T-helper 1 cell treated with Interleukin-12 subunit alpha and Interleukin-12 subunit beta and Interleukin-4 antibody, amounts not matched to agents 30 ng/mL and 1 ng/mL, for 36 hours (primary cell): Measurements from ENCODE around the gene SNF8. TPM values are rescaled to one million over a fixed set of nuclear protein-coding genes. Genes with fewer than 3 reads are reported as not detected.

Experiments used
- intact Hi-C: fragments of 100-400 bp; cut with micrococcal nuclease; formaldehyde crosslinking; loops from one replicate; pipeline ENCODE4 v1.15.1; 2024
- total RNA-seq: library from RNA; stranded (reverse); gene quantifications from 2 replicates; pipeline ENCODE4 v1.2.3, GENCODE V29; 2022

SNF8 gene
- 140 and 147 TPM in 2 replicates for total RNA-seq

- intact Hi-C loops, result loop anchor here (1.0 to 10.0 kb wide), 5 partner anchors 35 to 840 kb away; partner anchors contain the start of genes ATP5MC1, CBX1 and SNX11
These were observed at the start of gene SNF8 for GRCh38 chr17:48944515-48945260. Gene SNF8 (minus strand): TSS chr17:48944842. CDS start chr17:48944734, 108 bp downstream.

GRCh38 chr17:48993951-48994350 is 49.3 kb upstream of the SNF8 start:
- intact Hi-C loops, result no loop called here

- intact Hi-C loops, result no loop called here
These were observed 48.7 kb upstream of the SNF8 start for GRCh38 chr17:48993305-48993704.

GRCh38 chr17:48992444-48992843 is 47.8 kb upstream of the SNF8 start:
- intact Hi-C loops, result no loop called here

- intact Hi-C loops, result no loop called here
These were observed 46.3 kb upstream of the SNF8 start for GRCh38 chr17:48990882-48991357.

- intact Hi-C loops, result no loop called here
These were observed 44.5 kb upstream of the SNF8 start for GRCh38 chr17:48989100-48989499.

- intact Hi-C loops, result no loop called here
These were observed 41.0 kb upstream of the SNF8 start for GRCh38 chr17:48985436-48986245.

- intact Hi-C loops, result no loop called here
These were observed 37.4 kb upstream of the SNF8 start for GRCh38 chr17:48981927-48982539.

GRCh38 chr17:48973806-48974205 is 29.2 kb upstream of the SNF8 start:
- intact Hi-C loops, result no loop called here

GRCh38 chr17:48972749-48973097 is 28.1 kb upstream of the SNF8 start:
- intact Hi-C loops, result no loop called here

GRCh38 chr17:48970865-48971687 is 26.4 kb upstream of the SNF8 start:
- intact Hi-C loops, result no loop called here

- intact Hi-C loops, result no loop called here
These were observed 25.6 kb upstream of the SNF8 start for GRCh38 chr17:48970224-48970623.

GRCh38 chr17:48961516-48962233 is 17.0 kb upstream of the SNF8 start:
- intact Hi-C loops, result no loop called here

- intact Hi-C loops, result no loop called here
These were observed 16.3 kb upstream of the SNF8 start for GRCh38 chr17:48960834-48961515.

- intact Hi-C loops, result no loop called here
These were observed 9.7 kb upstream of the SNF8 start for GRCh38 chr17:48954300-48954755.

- intact Hi-C loops, result no loop called here
These were observed 8.3 kb upstream of the SNF8 start for GRCh38 chr17:48952904-48953303.

- intact Hi-C loops, result no loop called here
These were observed 6.9 kb upstream of the SNF8 start for GRCh38 chr17:48951572-48951971.

- intact Hi-C loops, result loop anchor here (2.0 to 10.0 kb wide), 2 partner anchors 248 to 840 kb away; partner anchors contain the start of genes CBX1 and SNX11
These were observed 614 bp upstream of the SNF8 start for GRCh38 chr17:48945261-48945651.

- intact Hi-C loops, result no loop called here
These were observed 11.6 kb downstream of the SNF8 start for GRCh38 chr17:48933035-48933434.

GRCh38 chr17:48930435-48930873 is 14.2 kb downstream of the SNF8 start:
- intact Hi-C loops, result no loop called here
